Smooth muscle cell (in vitro differentiated cells): ENCODE data around the gene SPSB1. TPM values are rescaled to one million over a fixed set of nuclear protein-coding genes. Genes with fewer than 3 reads are reported as not detected.
A peak's percentile ranks its signal among the peaks of the same experiment; 100 is the strongest.

Experiments used
- DNase-seq: peaks from one replicate; lab custom pipeline; 2025; ENCODE audit not compliant: unreplicated experiment; lab: John Stamatoyannopoulos, UW
- H2AFZ ChIP-seq: fragments of 200-600 bp; sonication (generic); 2 replicates; pipeline ENCODE4 v1.6.0; 2016; ENCODE audit warnings: antibody characterized with exemption, low read depth, mild to moderate bottlenecking
- H3F3A ChIP-seq: fragments of 200-600 bp; sonication (generic); 2 replicates; pipeline ENCODE4 v1.6.0; 2017; ENCODE audit warnings: antibody characterized with exemption, low read depth
- H3K27ac ChIP-seq: fragments of 200-600 bp; sonication (generic); 2 replicates; pipeline ENCODE4 v1.5.1; 2016; ENCODE audit warnings: low read depth, mild to moderate bottlenecking
- H3K27me3 ChIP-seq: fragments of 200-600 bp; sonication (generic); 2 replicates; pipeline ENCODE4 v1.6.1; 2016; ENCODE audit warnings: low read depth, mild to moderate bottlenecking
- H3K36me3 ChIP-seq: fragments of 200-600 bp; sonication (generic); 2 replicates; pipeline ENCODE4 v1.5.1; 2016; ENCODE audit warnings: low read depth
- H3K4me1 ChIP-seq: fragments of 200-600 bp; sonication (generic); 2 replicates; pipeline ENCODE4 v1.5.1; 2016; ENCODE audit warnings: low read depth
- H3K4me2 ChIP-seq: fragments of 200-600 bp; sonication (generic); 2 replicates; pipeline ENCODE4 v1.6.0; 2016; ENCODE audit warnings: mild to moderate bottlenecking
- H3K4me3 ChIP-seq: fragments of 200-600 bp; sonication (generic); 2 replicates; pipeline ENCODE4 v1.5.1; 2016; ENCODE audit warnings: mild to moderate bottlenecking
- H3K79me2 ChIP-seq: fragments of 200-600 bp; sonication (generic); 2 replicates; pipeline ENCODE4 v1.6.0; 2016; ENCODE audit warnings: low read depth, mild to moderate bottlenecking
- H3K9ac ChIP-seq: fragments of 200-600 bp; sonication (generic); 2 replicates; pipeline ENCODE4 v1.6.0; 2016; ENCODE audit warnings: low read depth
- H3K9me3 ChIP-seq: fragments of 200-600 bp; sonication (generic); replicated peaks from 2 replicates; pipeline ENCODE4 v1.5.1; 2016; ENCODE audit warnings: low read depth
- H4K20me1 ChIP-seq: fragments of 200-600 bp; sonication (generic); 2 replicates; pipeline ENCODE4 v1.6.0; 2016; ENCODE audit warnings: low read depth
- CTCF ChIP-seq: fragments of 200-600 bp; sonication (generic); IDR thresholded peaks from 2 replicates; pipeline ENCODE4 v1.5.1; 2017; ENCODE audit warnings: borderline replicate concordance, mild to moderate bottlenecking, antibody characterized with exemption; ENCODE audit not compliant: insufficient read depth, poor library complexity, severe bottlenecking
- WGBS: methylation state at CpG from one replicate; pipeline ENCODE4 v1.1.7; 2016; ENCODE audit warnings: low lambda C conversion rate; 5-methylcytosine and 5-hydroxymethylcytosine counted together
- polyA plus RNA-seq: library from polyadenylated mRNA; unstranded; fragments of >200 nt; fragmentation: Nextera tagmentation; extraction: Ambion mirVana; gene quantifications from 2 replicates; pipeline ENCODE4 v1.2.1, GENCODE V29; 2016
- total RNA-seq: library from RNA; depleted of rRNA; stranded (reverse); fragments of >200 nt; gene quantifications from 2 replicates; pipeline ENCODE4 v1.2.3, GENCODE V29; 2014

Gene SPSB1
- total and polyA plus RNA-seq, 2 experiments from 2014 or later, result 27.6 to 37.0 TPM

DNA sequence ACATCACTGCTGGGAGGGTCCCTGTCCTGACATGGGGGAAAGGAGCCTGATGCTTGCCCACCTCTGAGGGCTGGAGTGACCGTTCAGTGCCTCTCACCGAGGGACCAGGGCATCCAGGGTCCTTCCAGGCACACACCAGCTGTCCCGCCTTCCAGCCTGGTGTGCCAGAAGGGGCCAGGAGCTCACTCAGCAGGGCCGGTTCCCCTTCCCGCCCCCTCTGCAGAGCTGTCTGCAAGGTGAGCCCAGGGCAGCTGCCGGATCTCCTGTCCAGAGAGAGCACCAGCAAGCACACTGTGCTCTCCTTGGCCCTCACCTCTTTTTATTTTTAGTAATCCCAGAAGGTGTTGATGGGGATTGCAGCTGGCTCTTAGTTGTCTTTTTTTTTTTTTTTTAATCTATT, 41.2 kb upstream of the SPSB1 start:
- H3K27me3 ChIP-seq, result no peaks in the 10 kb centered on the region
- no peak overlapping the region for H3K27ac ChIP-seq
- no peak for TF ChIP-seq CTCF
- peaks cover 33% of the 10 kb centered on the region for H3K4me1 ChIP-seq
- H4K20me1 ChIP-seq, result peaks cover 5% of the 10 kb centered on the region
- H3K4me3 ChIP-seq, result no peak overlapping the region
- 87% methylated on average over 6 of the region's 6 CpGs for WGBS
- H3K79me2 ChIP-seq, result no peaks in the 10 kb centered on the region
- no peak for DNase-seq
- no peak overlapping the region for H3K9ac ChIP-seq
- H3K9me3 ChIP-seq, result no peaks in the 10 kb centered on the region
- H3K36me3 ChIP-seq, result no peaks in the 10 kb centered on the region
- H2AFZ ChIP-seq, result no peak overlapping the region
- H3F3A ChIP-seq, result no peaks in the 10 kb centered on the region
- H3K4me2 ChIP-seq, result no peak overlapping the region

- Histone ChIP-seq H3K27me3 (no peaks in the 10 kb centered on the region), H3K27ac (peak overlapping the region; percentile 46), H3K36me3 (no peaks in the 10 kb centered on the region), H3K4me3 (no peak overlapping the region), H3F3A (no peaks in the 10 kb centered on the region), H3K9ac (no peak overlapping the region), H3K79me2 (peaks cover 2% of the 10 kb centered on the region), H3K4me1 (peaks cover 33% of the 10 kb centered on the region), H3K4me2 (peak overlapping the region; percentile 42), H3K9me3 (no peaks in the 10 kb centered on the region), H2AFZ (no peak overlapping the region), H4K20me1 (peaks cover 5% of the 10 kb centered on the region)
- 33% methylated on average over 8 of the region's 8 CpGs for WGBS
- DNase-seq, result no peak
- no peak for TF ChIP-seq CTCF
Measured at GRCh38 chr1:9253004-9253403, 39.7 kb upstream of the SPSB1 start.

- no peak overlapping the region for H3K4me3 ChIP-seq
- WGBS, result 45% methylated on average over 10 of the region's 10 CpGs
- peaks cover 7% of the 10 kb centered on the region for H3K79me2 ChIP-seq
- H3K27me3 ChIP-seq, result no peaks in the 10 kb centered on the region
- no peak for TF ChIP-seq CTCF
- no peaks in the 10 kb centered on the region for H3K9me3 ChIP-seq
- DNase-seq, result no peak
- no peaks in the 10 kb centered on the region for H3F3A ChIP-seq
- H2AFZ ChIP-seq, result no peak overlapping the region
- no peaks in the 10 kb centered on the region for H3K36me3 ChIP-seq
- no peak overlapping the region for H3K9ac ChIP-seq
- H4K20me1 ChIP-seq, result peaks cover 5% of the 10 kb centered on the region
- peaks cover 33% of the 10 kb centered on the region for H3K4me1 ChIP-seq
- H3K27ac ChIP-seq, result peak overlapping the region; percentile 46
- peak overlapping the region; percentile 42 for H3K4me2 ChIP-seq
Measured at GRCh38 chr1:9253453-9254105, 39.1 kb upstream of the SPSB1 start.

DNA sequence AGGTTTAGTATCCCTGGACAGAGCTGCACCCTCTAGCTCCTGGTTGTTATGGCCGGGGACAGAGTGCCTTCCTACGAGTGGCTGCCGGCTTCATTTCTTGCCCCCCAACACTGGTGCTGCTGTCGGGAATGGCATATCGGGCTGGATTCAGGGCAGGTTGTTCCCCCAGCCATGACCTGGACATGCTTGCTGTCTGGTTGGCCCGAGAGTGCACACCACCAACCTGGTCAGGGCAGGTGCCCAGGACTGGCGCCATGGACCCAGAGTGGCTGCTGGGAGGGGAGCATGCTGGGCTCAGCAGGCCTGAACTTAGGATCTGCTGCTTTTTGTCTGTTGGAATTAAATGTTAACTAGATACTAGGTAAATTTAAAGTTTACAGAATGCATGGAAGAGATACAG, 36.4 kb upstream of the SPSB1 start:
- Histone ChIP-seq H3K9me3 (no peaks in the 10 kb centered on the region), H3K27ac (no peak overlapping the region), H3K36me3 (no peaks in the 10 kb centered on the region), H3K4me2 (no peak overlapping the region), H3K4me3 (no peak overlapping the region), H3K4me1 (peaks cover 24% of the 10 kb centered on the region), H3K27me3 (no peaks in the 10 kb centered on the region), H4K20me1 (peaks cover 20% of the 10 kb centered on the region), H3K79me2 (peaks cover 21% of the 10 kb centered on the region), H3F3A (no peaks in the 10 kb centered on the region), H2AFZ (no peak overlapping the region), H3K9ac (no peak overlapping the region)
- 97% methylated on average over 7 of the region's 7 CpGs for WGBS
- DNase-seq, result no peak
- TF ChIP-seq CTCF, result no peak
